CD14-positive monocyte (primary cell): ENCODE data around the gene NAA16. TPM values are rescaled to one million over a fixed set of nuclear protein-coding genes. Genes with fewer than 3 reads are reported as not detected.
"Not testable (repeated sequence)": the region's sequence is repeated elsewhere in the genome, so short reads cannot be mapped to it uniquely, and the experiment has no call there.

Experiments used
- DNase-seq, 3 donors: peaks; one replicate each; pipeline ENCODE4 v3.0.0-alpha.2; 2011 to 2022
- H2AFZ ChIP-seq: 2 replicates; pipeline ENCODE4 v1.6.0; 2012; ENCODE audit warnings: mild to moderate bottlenecking, low read depth, low read length, inconsistent platforms; ENCODE audit not compliant: insufficient read depth, poor library complexity, severe bottlenecking
- H3K27ac ChIP-seq, 2 donors: 1 replicate in 1 of 2; 2 replicates in 1 of 2; pipeline ENCODE4 v1.5.1; 2012 to 2013; ENCODE audit warnings: low read length in 2 of 2, control low read depth in 1 of 2, inconsistent platforms in 1 of 2, low read depth in 1 of 2, mild to moderate bottlenecking in 1 of 2
- H3K27me3 ChIP-seq, 2 donors: one replicate each; pipeline versions ENCODE4 v1.6.0 to v1.6.1; 2011 to 2013; ENCODE audit warnings: low read length in 2 of 2; ENCODE audit not compliant: control insufficient read depth in 2 of 2, insufficient read depth in 2 of 2
- H3K36me3 ChIP-seq, 2 donors: replicated peaks in 1 of 2; 1 replicate in 1 of 2; 2 replicates in 1 of 2; pipeline versions ENCODE4 v1.5.1 to v1.6.1; 2012 to 2013; ENCODE audit warnings: low read length in 2 of 2, control low read depth in 1 of 2, inconsistent platforms in 1 of 2, mild to moderate bottlenecking in 1 of 2; ENCODE audit not compliant: insufficient read depth in 2 of 2, control insufficient read depth in 1 of 2
- H3K4me1 ChIP-seq, 2 donors: 1 replicate in 1 of 2; 2 replicates in 1 of 2; pipeline versions ENCODE4 v1.5.1 to v1.6.1; 2012 to 2013; ENCODE audit warnings: low read length in 2 of 2, control low read depth in 1 of 2, inconsistent platforms in 1 of 2, mild to moderate bottlenecking in 1 of 2, moderate library complexity in 1 of 2; ENCODE audit not compliant: insufficient read depth in 2 of 2, control insufficient read depth in 1 of 2
- H3K4me2 ChIP-seq: replicated peaks from 2 replicates; pipeline ENCODE3; 2012; ENCODE audit warnings: low read length, moderate library complexity, mild to moderate bottlenecking; ENCODE audit not compliant: poor library complexity, severe bottlenecking; ENCODE audit errors: extremely low read depth
- H3K4me3 ChIP-seq, 3 experiments: fragments of 200-600 bp in 1 of 3; sonication (generic) in 1 of 3; replicated peaks in 1 of 3; 1 replicate in 2 of 3; 2 replicates in 1 of 3; pipeline ENCODE4 v1.5.1; 2011 to 2013; ENCODE audit warnings: low read length in 3 of 3, mild to moderate bottlenecking in 3 of 3, control low read depth in 2 of 3, low read depth in 2 of 3, inconsistent platforms in 1 of 3, moderate library complexity in 1 of 3
- H3K79me2 ChIP-seq: 2 replicates; pipeline ENCODE4 v1.6.0; 2012; ENCODE audit warnings: mild to moderate bottlenecking, control low read depth, inconsistent platforms, low read length, moderate library complexity; ENCODE audit not compliant: insufficient read depth
- H3K9ac ChIP-seq: 2 replicates; pipeline ENCODE4 v1.6.0; 2017; ENCODE audit warnings: low read length, mild to moderate bottlenecking; ENCODE audit not compliant: insufficient read depth, poor library complexity, severe bottlenecking
- H3K9me3 ChIP-seq, 2 donors: replicated peaks in 1 of 2; 1 replicate in 1 of 2; 2 replicates in 1 of 2; pipeline versions ENCODE4 v1.5.1 to v1.6.1; 2012 to 2013; ENCODE audit warnings: low read length in 2 of 2, control low read depth in 1 of 2; ENCODE audit not compliant: control insufficient read depth in 1 of 2, insufficient read depth in 1 of 2
- H4K20me1 ChIP-seq: 2 replicates; pipeline ENCODE4 v1.6.0; 2012; ENCODE audit warnings: mild to moderate bottlenecking, low read length, control low read depth, moderate library complexity; ENCODE audit not compliant: insufficient read depth
- H3K27ac Mint-ChIP-seq, 7 donors: one replicate each; pipeline ENCODE4 v1.8.0; 2020; ENCODE audit warnings: mild to moderate bottlenecking in 7 of 7, mixed read lengths in 7 of 7, moderate library complexity in 6 of 7, inconsistent platforms in 2 of 7
- H3K27me3 Mint-ChIP-seq, 3 donors: one replicate each; pipeline ENCODE4 v1.8.0; 2021 to 2022; ENCODE audit warnings: low read depth in 3 of 3, mild to moderate bottlenecking in 3 of 3, mixed read lengths in 3 of 3, moderate library complexity in 3 of 3, inconsistent platforms in 1 of 3
- H3K36me3 Mint-ChIP-seq, 2 donors: one replicate each; pipeline ENCODE4 v1.8.0; 2020; ENCODE audit warnings: mixed read lengths in 2 of 2, inconsistent platforms in 1 of 2, mild to moderate bottlenecking in 1 of 2
- H3K4me1 Mint-ChIP-seq: one replicate; pipeline ENCODE4 v1.8.0; 2020; ENCODE audit warnings: mild to moderate bottlenecking, mixed read lengths
- H3K4me3 Mint-ChIP-seq, 2 donors: one replicate each; pipeline ENCODE4 v1.8.0; 2020; ENCODE audit warnings: mild to moderate bottlenecking in 2 of 2, mixed read lengths in 2 of 2, moderate library complexity in 1 of 2
- H3K9me3 Mint-ChIP-seq, 7 donors: one replicate each; pipeline ENCODE4 v1.8.0; 2020 to 2022; ENCODE audit warnings: mixed read lengths in 7 of 7, mild to moderate bottlenecking in 6 of 7, moderate library complexity in 6 of 7, inconsistent platforms in 2 of 7
- WGBS: methylation state at CpG from one replicate; pipeline ENCODE4 v1.1.5; 2013; ENCODE audit warnings: missing lambda C conversion rate; ENCODE audit not compliant: insufficient coverage; 5-methylcytosine and 5-hydroxymethylcytosine counted together
- intact Hi-C, 2 donors: fragments of 100-400 bp; cut with micrococcal nuclease; formaldehyde crosslinking; loops; one replicate each; pipeline versions ENCODE4 v1.15.0 to v1.15.1; 2023
- polyA plus RNA-seq, 3 donors: library from polyadenylated mRNA; depleted of rRNA in 1 of 3; unstranded in 2 of 3; stranded (reverse) in 1 of 3; fragments of 300-500 nt in 2 of 3; fragments of >200 nt in 1 of 3; fragmentation: Illumina TruSeq in 2 of 3; gene quantifications; 1 replicate in 2 of 3; 2 replicates in 1 of 3; pipeline ENCODE4 v1.2.3, GENCODE V29; 2012 to 2021
- TF ChIP-seq, protein P1 (sequence below): fragments of 200-600 bp; IDR thresholded peaks from one replicate; pipeline ENCODE4 v1.8.0; 2022; ENCODE audit warnings: antibody characterized with exemption, mild to moderate bottlenecking

The NAA16 gene
- polyA plus RNA-seq, 3 donors, result 3.8 to 20.6 (median 5.9) TPM

- WGBS, result no CpG with 5 or more reads among the region's 11 CpGs
- Mint-ChIP-seq H3K27me3 (peaks cover 0 to 2% (median 1%) of the 10 kb centered on the region in 3 donors), H3K27ac (no peak overlapping the region), H3K9me3 (peaks cover 2 to 14% (median 7%) of the 10 kb centered on the region in 7 donors), H3K4me3 (no peak overlapping the region), H3K4me1 (no peaks in the 10 kb centered on the region), H3K36me3 (no peaks in the 10 kb centered on the region)
- TF ChIP-seq, protein P1, sequence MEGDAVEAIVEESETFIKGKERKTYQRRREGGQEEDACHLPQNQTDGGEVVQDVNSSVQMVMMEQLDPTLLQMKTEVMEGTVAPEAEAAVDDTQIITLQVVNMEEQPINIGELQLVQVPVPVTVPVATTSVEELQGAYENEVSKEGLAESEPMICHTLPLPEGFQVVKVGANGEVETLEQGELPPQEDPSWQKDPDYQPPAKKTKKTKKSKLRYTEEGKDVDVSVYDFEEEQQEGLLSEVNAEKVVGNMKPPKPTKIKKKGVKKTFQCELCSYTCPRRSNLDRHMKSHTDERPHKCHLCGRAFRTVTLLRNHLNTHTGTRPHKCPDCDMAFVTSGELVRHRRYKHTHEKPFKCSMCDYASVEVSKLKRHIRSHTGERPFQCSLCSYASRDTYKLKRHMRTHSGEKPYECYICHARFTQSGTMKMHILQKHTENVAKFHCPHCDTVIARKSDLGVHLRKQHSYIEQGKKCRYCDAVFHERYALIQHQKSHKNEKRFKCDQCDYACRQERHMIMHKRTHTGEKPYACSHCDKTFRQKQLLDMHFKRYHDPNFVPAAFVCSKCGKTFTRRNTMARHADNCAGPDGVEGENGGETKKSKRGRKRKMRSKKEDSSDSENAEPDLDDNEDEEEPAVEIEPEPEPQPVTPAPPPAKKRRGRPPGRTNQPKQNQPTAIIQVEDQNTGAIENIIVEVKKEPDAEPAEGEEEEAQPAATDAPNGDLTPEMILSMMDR, result no peak
- Histone ChIP-seq H3K36me3 (no peaks in the 10 kb centered on the region), H3K27me3 (no peaks in the 10 kb centered on the region), H2AFZ (no peak overlapping the region), H3K4me3 (no peak overlapping the region), H3K9me3 (peaks cover 0 to under 1% of the 10 kb centered on the region in 2 donors), H3K4me1 (no peaks in the 10 kb centered on the region), H4K20me1 (no peaks in the 10 kb centered on the region), H3K27ac (no peak overlapping the region), H3K4me2 (no peak overlapping the region), H3K79me2 (no peaks in the 10 kb centered on the region), H3K9ac (no peak overlapping the region)
- DNase-seq, result no peak
- intact Hi-C loops, result no loop called here
These were observed 36.2 kb upstream of the NAA16 start for GRCh38 chr13:41274881-41275280.

GRCh38 chr13:41276824-41277223 is 34.2 kb upstream of the NAA16 start:
- no peaks in the 10 kb centered on the region for H3K9me3 ChIP-seq
- H3K36me3 ChIP-seq, result no peaks in the 10 kb centered on the region
- H3K9ac ChIP-seq, result no peak overlapping the region
- no peaks in the 10 kb centered on the region for H3K27me3 ChIP-seq
- no peak overlapping the region for H3K27ac ChIP-seq
- peaks cover 7% of the 10 kb centered on the region for H3K4me1 Mint-ChIP-seq
- peaks cover 2 to 9% (median 5%) of the 10 kb centered on the region in 7 donors for H3K9me3 Mint-ChIP-seq
- DNase-seq, result no peak
- H4K20me1 ChIP-seq, result no peaks in the 10 kb centered on the region
- intact Hi-C loops, result no loop called here
- peaks cover 3 to 6% of the 10 kb centered on the region in 2 donors for H3K4me1 ChIP-seq
- H3K36me3 Mint-ChIP-seq, result no peaks in the 10 kb centered on the region
- no peak overlapping the region for H3K4me3 Mint-ChIP-seq
- H3K27me3 Mint-ChIP-seq, result peaks cover 0 to 3% (median 0%) of the 10 kb centered on the region in 3 donors
- H3K4me3 ChIP-seq, result no peak overlapping the region
- no peak overlapping the region for H3K27ac Mint-ChIP-seq
- TF ChIP-seq, protein P1, result no peak
- H2AFZ ChIP-seq, result no peak overlapping the region
- no peaks in the 10 kb centered on the region for H3K79me2 ChIP-seq
- no peak overlapping the region for H3K4me2 ChIP-seq

DNA sequence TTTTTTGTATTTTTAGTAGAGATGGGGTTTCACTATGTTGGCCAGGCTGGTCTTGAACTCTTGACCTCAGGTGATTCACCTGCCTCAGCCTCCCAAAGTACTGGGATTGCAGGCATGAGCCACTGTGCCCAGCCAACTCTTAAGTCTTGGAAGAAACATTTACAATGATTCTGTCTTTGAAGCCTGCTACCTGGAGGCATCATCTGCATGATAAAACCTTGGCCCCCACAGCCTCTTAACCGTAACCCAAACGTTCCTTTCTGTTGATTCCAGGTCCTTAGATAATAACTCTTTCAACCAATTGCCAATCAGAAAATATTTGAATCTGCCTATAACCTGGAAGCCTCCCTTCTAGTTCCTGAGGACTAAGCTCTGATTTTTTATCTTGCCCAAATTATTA is 31.9 kb upstream of the NAA16 start:
- H3K27me3 ChIP-seq, H4K20me1 ChIP-seq, H3K4me2 ChIP-seq, H3K79me2 ChIP-seq, H3K27ac Mint-ChIP-seq, H3K4me3 ChIP-seq, H3K36me3 ChIP-seq, H2AFZ ChIP-seq, intact Hi-C loops, H3K9me3 ChIP-seq, H3K4me3 Mint-ChIP-seq, H3K9ac ChIP-seq, DNase-seq, H3K36me3 Mint-ChIP-seq, H3K27me3 Mint-ChIP-seq, H3K27ac ChIP-seq, H3K9me3 Mint-ChIP-seq: not testable (repeated sequence)
- H3K4me1 Mint-ChIP-seq, result peaks cover 22% of the 10 kb centered on the region
- H3K4me1 ChIP-seq, result peaks cover 15 to 20% of the 10 kb centered on the region in 2 donors
- 80% methylated on average over 2 of the region's 2 CpGs for WGBS
